ENCODE data around the gene LANCL1. TPM values are rescaled to one million over a fixed set of nuclear protein-coding genes. Genes with fewer than 3 reads are reported as not detected.

Gene LANCL1
- total RNA-seq, 1 experiment from 2014 or later = 97.0 TPM

DNA sequence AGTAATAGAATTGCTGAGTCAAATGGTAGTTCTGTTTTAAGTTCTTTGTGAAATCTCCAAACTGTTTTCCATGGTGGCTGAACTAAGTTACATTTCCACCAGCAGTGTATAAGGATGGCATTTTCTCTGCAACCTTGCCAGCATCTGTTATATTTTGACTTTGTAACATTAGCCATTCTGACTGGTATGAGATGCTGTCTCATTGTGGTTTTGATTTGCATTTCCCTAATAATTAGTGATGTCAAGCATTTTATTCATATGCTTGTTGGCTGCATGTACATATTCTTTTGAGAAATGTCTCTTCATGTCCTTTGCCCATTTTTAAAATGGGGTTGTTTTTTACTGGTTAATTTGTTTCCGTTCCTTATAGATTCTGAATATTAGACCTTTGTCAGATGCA, 63.9 kb downstream of the LANCL1 start:
- no peak for DNase-seq (ENCODE audit: extremely low read depth, low read depth)

DNA sequence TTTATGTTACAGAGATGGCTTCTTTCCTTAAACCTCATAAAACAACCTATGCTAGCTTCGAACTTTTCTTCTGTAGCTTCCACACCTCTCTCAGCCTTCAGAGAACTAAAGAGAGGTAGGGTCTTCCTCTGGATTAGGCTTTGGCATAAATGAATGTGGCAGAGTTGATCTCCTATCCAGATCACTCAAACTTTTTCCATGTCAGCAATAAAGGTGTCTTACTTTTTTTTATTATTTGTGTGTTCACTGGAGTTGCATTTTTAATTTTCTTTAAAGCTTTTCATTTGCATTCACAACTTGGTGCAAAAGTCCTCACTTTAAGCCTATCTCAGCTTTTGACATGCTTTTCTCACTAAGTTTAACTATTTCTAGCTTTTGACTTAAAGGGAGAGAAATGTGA, 66.0 kb downstream of the LANCL1 start:
- DNase-seq (ENCODE audit: extremely low read depth, low read depth) = no peak

DNA sequence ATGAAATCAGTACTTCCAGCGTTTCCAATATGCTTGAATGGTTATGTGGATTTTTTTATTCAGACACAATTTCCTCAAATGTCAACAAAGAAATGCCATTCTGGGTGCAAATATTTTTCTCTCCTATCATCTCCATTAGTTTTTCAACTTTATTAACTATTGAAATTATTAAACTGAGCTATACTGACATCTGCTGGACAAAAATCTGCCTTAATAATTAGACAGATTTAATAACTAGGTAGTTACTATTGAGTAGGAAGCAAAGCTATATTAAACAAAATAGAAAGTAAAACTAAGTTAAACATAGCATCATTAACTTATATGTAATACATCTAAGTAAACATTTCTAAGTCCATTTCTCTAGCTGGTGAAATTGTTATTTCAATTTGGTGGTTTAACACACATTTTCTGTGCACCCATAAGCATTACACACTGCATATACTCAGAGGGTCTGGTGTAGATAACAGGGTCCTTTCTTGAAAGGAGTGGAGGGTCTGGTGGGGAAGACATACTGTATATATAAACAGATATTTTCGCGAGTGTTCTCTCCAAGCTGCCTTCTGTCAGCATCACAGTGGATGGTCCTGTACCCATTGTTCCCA, 77.0 kb downstream of the LANCL1 start:
- DNase-seq (ENCODE audit: extremely low read depth, low read depth) = peak; percentile 12

DNA sequence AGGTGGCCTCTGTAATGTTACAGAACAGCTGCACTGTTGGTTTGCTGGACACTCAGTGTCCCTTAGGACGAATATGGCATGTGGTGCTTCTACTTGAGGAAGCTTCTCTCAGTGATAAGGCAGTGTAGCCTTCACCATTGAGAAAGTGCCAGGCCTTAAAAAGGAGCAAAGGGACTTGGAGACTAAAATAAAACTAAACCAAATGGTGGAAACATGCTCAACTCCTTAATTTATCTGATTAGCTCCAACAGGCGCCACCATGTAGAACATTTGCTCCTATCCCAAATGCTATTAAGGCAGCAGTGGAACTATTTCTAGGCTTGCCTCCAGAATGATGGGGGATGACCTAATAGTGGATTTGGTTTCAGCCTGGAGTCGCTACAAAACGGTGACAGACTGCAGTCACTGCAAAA, 84.1 kb downstream of the LANCL1 start:
- no peak for DNase-seq (ENCODE audit: extremely low read depth, low read depth)

DNA sequence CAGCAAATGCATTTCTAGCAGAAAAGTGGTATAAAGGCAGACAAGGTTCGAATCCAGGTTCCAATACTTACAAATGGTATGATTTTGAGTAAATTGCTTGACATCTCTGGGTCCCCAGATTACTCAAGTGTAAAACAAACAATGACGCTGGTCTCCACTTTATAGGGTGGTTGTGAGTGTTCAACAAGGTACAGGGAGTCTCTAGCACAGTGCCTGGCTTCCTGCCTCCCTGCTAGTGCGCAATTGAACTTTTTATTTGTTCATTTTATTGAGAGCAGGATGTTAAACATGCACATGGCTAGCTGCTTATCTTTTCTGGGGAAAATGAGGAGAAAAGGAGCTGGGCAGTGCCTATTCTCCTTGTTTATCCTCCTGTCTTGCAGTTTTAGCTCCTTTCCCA, 86.7 kb downstream of the LANCL1 start:
- no peak for DNase-seq (ENCODE audit: extremely low read depth, low read depth)

DNA sequence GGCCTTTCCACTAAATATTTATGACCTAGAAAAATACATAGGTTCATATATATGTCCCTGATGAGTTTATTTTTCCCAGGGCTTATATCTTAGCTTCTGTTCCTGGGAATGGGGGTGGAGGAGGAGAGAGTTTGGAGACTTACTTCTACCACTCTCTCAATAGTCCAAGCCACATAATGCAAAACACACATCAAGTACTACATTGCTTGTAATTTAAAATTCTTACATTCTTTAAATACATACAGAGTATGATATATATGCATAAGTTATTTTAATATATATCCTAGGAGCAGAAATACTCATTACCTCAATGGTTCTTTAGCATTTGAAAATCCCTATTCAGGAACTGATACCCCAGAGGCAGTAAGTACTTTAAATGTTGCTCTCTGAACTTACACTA, 88.4 kb downstream of the LANCL1 start:
- no peak for DNase-seq (ENCODE audit: extremely low read depth, low read depth)

DNA sequence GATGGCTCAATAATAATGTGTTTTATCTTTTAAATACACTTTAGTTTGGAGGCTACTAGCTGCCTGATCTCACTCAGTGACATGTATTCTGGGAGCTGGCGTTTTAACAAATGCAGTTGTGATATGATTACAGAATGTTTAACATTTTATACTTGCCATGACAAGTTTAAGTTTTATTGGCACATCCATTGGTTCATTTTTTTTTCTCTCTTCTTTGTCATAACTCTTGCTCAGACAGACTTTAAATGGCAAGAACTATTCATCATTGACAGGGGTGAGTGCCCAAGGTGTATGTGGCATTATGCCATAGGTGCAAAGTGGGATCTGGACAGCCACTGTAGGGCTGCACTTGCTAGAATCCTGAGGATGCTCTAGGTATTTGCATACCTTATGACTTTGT, 89.5 kb downstream of the LANCL1 start:
- no peak for DNase-seq (ENCODE audit: extremely low read depth, low read depth)

Other genes with a start within 250 kb of the LANCL1 start
- not detected in 2 replicates for gene MYL1, start 161.6 kb downstream of the LANCL1 start, total RNA-seq (2014; rRNA removed; shearing (Covaris generic))
- gene CPS1, start 79.8 kb upstream of the LANCL1 start, total RNA-seq (2014; rRNA removed; shearing (Covaris generic)) = 683 and 686 TPM in 2 replicates

Data from NCI-H460 (cell line).